ENCODE data around the gene CASD1. TPM values are rescaled to one million over a fixed set of nuclear protein-coding genes. Genes with fewer than 3 reads are reported as not detected.

The CASD1 gene
- total and polyA plus RNA-seq, 4 donors, result 9.6 to 73.9 (median 26.3) TPM

DNA sequence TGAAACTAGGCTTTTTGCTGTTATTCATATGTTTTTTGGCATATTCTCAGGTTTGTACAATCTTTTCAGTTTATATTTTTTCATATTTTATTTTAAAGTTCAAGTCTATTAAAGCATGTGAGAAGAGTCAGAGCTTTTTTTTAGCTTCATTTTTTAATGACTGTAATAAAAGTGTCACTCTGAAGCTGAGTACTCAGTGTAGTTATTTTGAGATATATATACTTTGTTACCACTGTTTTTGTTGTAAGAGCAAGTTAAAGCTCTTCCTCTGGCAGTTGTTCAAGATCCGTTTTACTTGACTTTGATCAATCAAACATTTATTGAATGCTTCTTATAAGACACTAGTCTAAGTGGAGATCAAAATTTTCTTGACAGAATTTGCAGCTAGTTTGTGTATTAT is 37.5 kb downstream of the CASD1 start:
- H3K9me3 ChIP-seq (ENCODE audit: control insufficient read depth in 4 of 4, insufficient read depth in 3 of 4, low read length in 3 of 4), result no peaks in the 10 kb centered on the region

DNA sequence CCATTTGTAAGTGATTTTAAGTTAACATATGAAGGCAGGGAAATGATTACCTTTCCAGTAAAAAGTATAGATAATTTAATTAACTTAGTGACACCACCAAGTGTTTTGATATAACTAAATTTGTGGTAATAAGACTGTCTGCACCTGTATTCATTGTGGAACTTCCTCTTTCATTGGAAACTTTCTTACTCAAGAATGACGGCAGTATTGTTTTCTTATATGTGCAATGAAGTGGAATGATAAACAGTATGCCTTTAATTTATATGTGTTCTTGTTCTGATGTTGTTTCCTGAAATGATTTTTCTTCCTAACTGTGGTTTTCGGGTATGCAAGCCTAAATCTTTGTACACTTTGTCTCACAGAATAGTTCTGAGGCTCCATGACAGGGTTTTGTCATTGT is 46.4 kb downstream of the CASD1 start:
- no peak overlapping the region for H3K27ac ChIP-seq (ENCODE audit: low read depth in 1 of 2, low read length in 1 of 2)
- no peak overlapping the region for H3K4me3 ChIP-seq
- WGBS, 2 donors, result 64 to 75% methylated on average over 2 of the region's 2 CpGs

More for the DNA sequence above, 37.5 kb downstream of the CASD1 start:
- no peak for DNase-seq
- WGBS, 2 donors, result 59 to 62% methylated on average over 1 of the region's 1 CpG
- Histone ChIP-seq H3K27ac (ENCODE audit: low read depth in 1 of 2, low read length in 1 of 2) (no peak overlapping the region), H3K4me3 (no peak overlapping the region), H3K36me3 (ENCODE audit: control insufficient read depth in 4 of 4, insufficient read depth in 4 of 4, low read length in 4 of 4) (peaks cover 0 to 3% (median 0%) of the 10 kb centered on the region in 4 donors), H3K27me3 (ENCODE audit: control insufficient read depth in 3 of 3, insufficient read depth in 3 of 3, low read length in 2 of 3) (no peaks in the 10 kb centered on the region), H3K9ac (ENCODE audit: insufficient read depth in 1 of 2, low read length in 2 of 2) (no peak overlapping the region), H3K4me1 (ENCODE audit: control insufficient read depth in 5 of 5, insufficient read depth in 5 of 5, low read length in 5 of 5) (peaks cover 0 to 3% (median 0%) of the 10 kb centered on the region in 5 donors)
- ATAC-seq (ENCODE audit: insufficient read depth, low FRiP score), result no peak
- TF ChIP-seq, protein P1, sequence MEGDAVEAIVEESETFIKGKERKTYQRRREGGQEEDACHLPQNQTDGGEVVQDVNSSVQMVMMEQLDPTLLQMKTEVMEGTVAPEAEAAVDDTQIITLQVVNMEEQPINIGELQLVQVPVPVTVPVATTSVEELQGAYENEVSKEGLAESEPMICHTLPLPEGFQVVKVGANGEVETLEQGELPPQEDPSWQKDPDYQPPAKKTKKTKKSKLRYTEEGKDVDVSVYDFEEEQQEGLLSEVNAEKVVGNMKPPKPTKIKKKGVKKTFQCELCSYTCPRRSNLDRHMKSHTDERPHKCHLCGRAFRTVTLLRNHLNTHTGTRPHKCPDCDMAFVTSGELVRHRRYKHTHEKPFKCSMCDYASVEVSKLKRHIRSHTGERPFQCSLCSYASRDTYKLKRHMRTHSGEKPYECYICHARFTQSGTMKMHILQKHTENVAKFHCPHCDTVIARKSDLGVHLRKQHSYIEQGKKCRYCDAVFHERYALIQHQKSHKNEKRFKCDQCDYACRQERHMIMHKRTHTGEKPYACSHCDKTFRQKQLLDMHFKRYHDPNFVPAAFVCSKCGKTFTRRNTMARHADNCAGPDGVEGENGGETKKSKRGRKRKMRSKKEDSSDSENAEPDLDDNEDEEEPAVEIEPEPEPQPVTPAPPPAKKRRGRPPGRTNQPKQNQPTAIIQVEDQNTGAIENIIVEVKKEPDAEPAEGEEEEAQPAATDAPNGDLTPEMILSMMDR (IDR thresholded peaks at IDR 0.05; ENCODE audit: control extremely low read depth, extremely low read depth), result no peak

DNA sequence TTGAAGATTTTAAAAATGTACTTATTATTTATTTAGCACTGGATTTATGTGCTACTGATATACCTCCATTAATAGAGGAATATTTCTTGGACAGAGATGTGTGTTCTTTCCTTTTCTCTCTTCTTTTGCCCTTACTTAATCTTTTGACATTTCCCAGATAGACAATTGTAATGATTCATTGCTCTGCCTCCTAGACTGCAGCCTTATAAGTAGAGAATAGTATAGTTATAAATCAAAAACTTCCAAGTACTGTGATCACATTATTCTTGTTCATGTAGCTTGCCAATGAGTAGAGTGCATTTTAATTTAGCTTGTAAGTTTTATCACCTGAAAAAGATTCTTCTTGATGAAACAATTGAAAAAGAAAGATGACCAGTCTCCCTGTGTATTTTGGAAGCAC is 47.6 kb downstream of the CASD1 start:
- TF ChIP-seq, protein P1 (IDR thresholded peaks at IDR 0.05; ENCODE audit: control extremely low read depth, extremely low read depth), result no peak
- Histone ChIP-seq H3K4me1 (ENCODE audit: control insufficient read depth in 5 of 5, insufficient read depth in 5 of 5, low read length in 5 of 5) (no peaks in the 10 kb centered on the region), H3K36me3 (ENCODE audit: control insufficient read depth in 4 of 4, insufficient read depth in 4 of 4, low read length in 4 of 4) (peaks cover 0 to 13% (median 3%) of the 10 kb centered on the region in 4 donors), H3K9me3 (ENCODE audit: control insufficient read depth in 4 of 4, insufficient read depth in 3 of 4, low read length in 3 of 4) (no peaks in the 10 kb centered on the region), H3K27ac (ENCODE audit: low read depth in 1 of 2, low read length in 1 of 2) (no peak overlapping the region), H3K9ac (ENCODE audit: insufficient read depth in 1 of 2, low read length in 2 of 2) (no peak overlapping the region), H3K4me3 (no peak overlapping the region), H3K27me3 (ENCODE audit: control insufficient read depth in 3 of 3, insufficient read depth in 3 of 3, low read length in 2 of 3) (no peaks in the 10 kb centered on the region)
- ATAC-seq (ENCODE audit: insufficient read depth, low FRiP score), result no peak
- DNase-seq, result no peak

More for the DNA sequence above, 46.4 kb downstream of the CASD1 start:
- Histone ChIP-seq H3K27me3 (ENCODE audit: control insufficient read depth in 3 of 3, insufficient read depth in 3 of 3, low read length in 2 of 3) (no peaks in the 10 kb centered on the region), H3K4me1 (ENCODE audit: control insufficient read depth in 5 of 5, insufficient read depth in 5 of 5, low read length in 5 of 5) (peaks cover 0 to 1% (median 0%) of the 10 kb centered on the region in 5 donors), H3K9me3 (ENCODE audit: control insufficient read depth in 4 of 4, insufficient read depth in 3 of 4, low read length in 3 of 4) (no peaks in the 10 kb centered on the region), H3K36me3 (ENCODE audit: control insufficient read depth in 4 of 4, insufficient read depth in 4 of 4, low read length in 4 of 4) (peaks cover 0 to 13% (median 2%) of the 10 kb centered on the region in 4 donors), H3K9ac (ENCODE audit: insufficient read depth in 1 of 2, low read length in 2 of 2) (no peak overlapping the region)
- ATAC-seq (ENCODE audit: insufficient read depth, low FRiP score) (no peak), DNase-seq (no peak)
- TF ChIP-seq, protein P1 (IDR thresholded peaks at IDR 0.05; ENCODE audit: control extremely low read depth, extremely low read depth), result no peak

DNA sequence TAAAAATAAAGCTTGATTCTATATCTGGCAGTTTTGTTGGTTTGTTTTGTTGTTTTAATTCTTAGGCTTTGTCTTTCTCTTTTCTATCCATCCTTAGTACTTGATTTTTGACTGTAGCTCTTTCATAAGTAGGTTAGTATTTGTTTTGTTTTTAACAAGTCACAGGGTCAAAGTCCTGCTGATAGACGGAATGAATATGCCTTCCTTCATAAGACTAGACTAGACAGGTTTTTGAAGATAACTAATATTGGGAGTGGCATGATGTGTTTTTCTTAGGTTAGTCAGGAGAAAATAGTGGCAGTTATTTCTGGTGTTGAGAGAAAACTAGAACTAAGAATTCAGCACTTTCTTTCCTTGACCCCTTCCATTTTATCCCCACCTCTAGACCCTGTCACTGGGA is 50.4 kb downstream of the CASD1 start:
- H3K4me3 ChIP-seq, result no peak overlapping the region
- TF ChIP-seq, protein P1 (IDR thresholded peaks at IDR 0.05; ENCODE audit: control extremely low read depth, extremely low read depth), result no peak
- no peak for ATAC-seq (ENCODE audit: insufficient read depth, low FRiP score)
- H3K9me3 ChIP-seq (ENCODE audit: control insufficient read depth in 4 of 4, insufficient read depth in 3 of 4, low read length in 3 of 4), result no peaks in the 10 kb centered on the region
- no peak for DNase-seq
- H3K36me3 ChIP-seq (ENCODE audit: control insufficient read depth in 4 of 4, insufficient read depth in 4 of 4, low read length in 4 of 4), result peaks cover 0 to 6% (median 0%) of the 10 kb centered on the region in 4 donors
- WGBS, 2 donors, result 89 to 100% methylated on average over 1 of the region's 1 CpG
- H3K27me3 ChIP-seq (ENCODE audit: control insufficient read depth in 3 of 3, insufficient read depth in 3 of 3, low read length in 2 of 3), result no peaks in the 10 kb centered on the region
- no peak overlapping the region for H3K27ac ChIP-seq (ENCODE audit: low read depth in 1 of 2, low read length in 1 of 2)
- no peaks in the 10 kb centered on the region for H3K4me1 ChIP-seq (ENCODE audit: control insufficient read depth in 5 of 5, insufficient read depth in 5 of 5, low read length in 5 of 5)
- H3K9ac ChIP-seq (ENCODE audit: insufficient read depth in 1 of 2, low read length in 2 of 2), result no peak overlapping the region
